RWPE1 (cell line): ENCODE data around the gene SLC2A13.

Experiments
- CTCF ChIA-PET: fragments of 350-600 bp; sonication (Branson Sonifier 250); formaldehyde crosslinking; extraction: SDS; loops from one replicate; lab custom pipeline; 2021; lab: Yijun Ruan, JAX
- POLR2A ChIA-PET: fragments of 400-600 bp; formaldehyde crosslinking; extraction: SDS; loops from one replicate; lab custom pipeline; 2020; ENCODE audit warnings: antibody characterized with exemption; ENCODE audit not compliant: low non-redundant PET; lab: Yijun Ruan, JAX
- DNase-seq: peaks from one replicate; pipeline ENCODE4 v3.0.0; 2012; ENCODE audit warnings: low spot score
- H3K27ac ChIP-seq: fragments of 450-650 bp; 2 replicates; pipeline ENCODE4 v1.5.1; 2017
- CTCF ChIP-seq: fragments of 450-650 bp; conservative IDR thresholded peaks from 2 replicates; pipeline ENCODE4 v1.5.1; 2017; ENCODE audit warnings: low read depth, mild to moderate bottlenecking

The SLC2A13 gene

GRCh38 chr12:40075458-40075857 lies 30.4 kb downstream of the SLC2A13 start:
- no peak for TF ChIP-seq CTCF
- POLR2A ChIA-PET, result no interaction called here

GRCh38 chr12:40068416-40068815 lies 37.5 kb downstream of the SLC2A13 start:
- no peak for DNase-seq
- ChIA-PET POLR2A (no interaction called here), CTCF (no interaction called here)
- no peak for TF ChIP-seq CTCF
- H3K27ac ChIP-seq, result no peak overlapping the region

More at GRCh38 chr12:40075458-40075857, 30.4 kb downstream of the SLC2A13 start:
- H3K27ac ChIP-seq, result no peak overlapping the region
- CTCF ChIA-PET, result no interaction called here
- DNase-seq, result no peak

GRCh38 chr12:40065636-40066035 lies 40.2 kb downstream of the SLC2A13 start:
- ChIA-PET CTCF (interaction anchor here (0.6 kb wide), 1 partner anchor 20 kb away, joined by 3 read pairs; no protein-coding TSS in a partner anchor), POLR2A (interaction anchor here (0.7 kb wide), 1 partner anchor 72 kb away, joined by 3 read pairs; no protein-coding TSS in a partner anchor)
- no peak overlapping the region for H3K27ac ChIP-seq
- no peak for TF ChIP-seq CTCF
- no peak for DNase-seq

- no peak for TF ChIP-seq CTCF
- DNase-seq, result no peak
- no peak overlapping the region for H3K27ac ChIP-seq
- CTCF ChIA-PET, result interaction anchor here (0.6 to 0.7 kb wide), 2 partner anchors 11 to 205 kb away, joined by 3 to 6 read pairs; no protein-coding TSS in a partner anchor
- POLR2A ChIA-PET, result no interaction called here
Measured at GRCh38 chr12:40063414-40063813, 42.5 kb downstream of the SLC2A13 start.

- ChIA-PET POLR2A (no interaction called here), CTCF (no interaction called here)
- H3K27ac ChIP-seq, result no peak overlapping the region
- no peak for DNase-seq
- TF ChIP-seq CTCF, result no peak
Measured at GRCh38 chr12:40058721-40059190, 47.1 kb downstream of the SLC2A13 start.

- no peak overlapping the region for H3K27ac ChIP-seq
- POLR2A ChIA-PET, result no interaction called here
- CTCF ChIA-PET, result interaction anchor here (0.6 to 0.7 kb wide), 2 partner anchors 10 to 19 kb away, joined by 3 read pairs; no protein-coding TSS in a partner anchor
- TF ChIP-seq CTCF, result no peak
- DNase-seq, result no peak
Measured at GRCh38 chr12:40056373-40056772, 49.5 kb downstream of the SLC2A13 start.
